Gastroesophageal sphincter (tissue), 3 donors: ENCODE results near the gene CASP3.

Source experiments
- CTCF ChIP-seq, 4 experiments: fragments of 200-600 bp in 2 of 4; fragments of 450-650 bp in 2 of 4; sonication (generic) in 1 of 4; IDR thresholded peaks; one replicate each; pipeline ENCODE4 v1.5.1; 2017 to 2019; ENCODE audit warnings: antibody characterized with exemption in 4 of 4, mild to moderate bottlenecking in 2 of 4, moderate library complexity in 2 of 4
- EP300 ChIP-seq: sonication (generic); formaldehyde crosslinking; IDR thresholded peaks from one replicate; pipeline ENCODE4 v1.6.1; 2017; ENCODE audit warnings: antibody characterized with exemption, mild to moderate bottlenecking
- POLR2A ChIP-seq, 2 donors: fragments of 450-650 bp; IDR thresholded peaks; one replicate each; pipeline ENCODE4 v1.6.1; 2017; ENCODE audit warnings: antibody characterized with exemption in 2 of 2, mild to moderate bottlenecking in 2 of 2, moderate library complexity in 1 of 2
- POLR2AphosphoS5 ChIP-seq: sonication (generic); formaldehyde crosslinking; IDR thresholded peaks from one replicate; pipeline ENCODE4 v1.6.1; 2017; ENCODE audit warnings: antibody characterized with exemption

GRCh38 chr4:184675018-184675417 is 25.8 kb upstream of the CASP3 start:
- TF ChIP-seq CTCF (IDR thresholded peaks at IDR 0.05) = no peak
- no peak for TF ChIP-seq POLR2AphosphoS5
- no peak for TF ChIP-seq POLR2A (IDR thresholded peaks at IDR 0.05)
- no peak for TF ChIP-seq EP300
